HepG2 (cell line): ENCODE measurements around the gene RCBTB2. TPM values are rescaled to one million over a fixed set of nuclear protein-coding genes. Genes with fewer than 3 reads are reported as not detected.

Experiments used
- ATAC-seq: fragments of 200-7000 bp; cut with Tn5 transposase; 3 replicates; pipeline ENCODE4 v1.9.1; 2020; ENCODE audit warnings: mild to moderate bottlenecking, moderate library complexity
- BruUV-seq: library from RNA; stranded (reverse); fragments of 400-500 nt; replicated peaks from 2 replicates; lab custom pipeline; 2021; lab: Mats Ljungman, UMichigan
- CTCF ChIA-PET: fragments of 300-600 bp; formaldehyde crosslinking; extraction: SDS; loops from one replicate; lab custom pipeline; 2021; ENCODE audit warnings: low total read pairs, inconsistent platforms, low intra/inter-chr PET ratio; lab: Yijun Ruan, JAX
- POLR2A ChIA-PET: fragments of 350-600 bp; sonication (Branson Sonifier 250); formaldehyde crosslinking; loops from one replicate; lab custom pipeline; 2020; ENCODE audit warnings: antibody characterized with exemption, inconsistent platforms; lab: Yijun Ruan, JAX
- DNase-seq: peaks from one replicate; pipeline ENCODE4 v3.0.0-alpha.2; 2015; ENCODE audit warnings: low spot score
- FAIRE-seq: peaks from 3 replicates; lab custom pipeline; 2011; peaks lifted over from hg19 to GRCh38; lab: Jason Lieb, UNC
- H2AFZ ChIP-seq: one replicate; pipeline ENCODE4 v1.6.1; 2011; ENCODE audit warnings: low read length, inconsistent platforms
- H3K27ac ChIP-seq: fragments of 300-600 bp; 3 replicates; pipeline ENCODE4 v1.8.0; 2011; ENCODE audit warnings: mixed run types, mild to moderate bottlenecking, mixed read lengths, low read length, inconsistent platforms; ENCODE audit not compliant: insufficient read depth; ENCODE audit errors: extremely low read length
- H3K27me3 ChIP-seq, 2 experiments: fragments of 200-600 bp in 1 of 2; 2 replicates in 1 of 2; 3 replicates in 1 of 2; pipeline versions ENCODE4 v1.6.0 to v1.8.0; 2011; ENCODE audit warnings: low read length in 2 of 2, mild to moderate bottlenecking in 2 of 2, moderate library complexity in 2 of 2, inconsistent platforms in 1 of 2; ENCODE audit not compliant: insufficient read depth in 2 of 2, control insufficient read depth in 1 of 2
- H3K36me3 ChIP-seq, 2 experiments: fragments of 200-600 bp in 1 of 2; replicated peaks in 1 of 2; 2 replicates in 1 of 2; 3 replicates in 1 of 2; pipeline versions ENCODE4 v1.5.1 to v1.8.0; 2011; ENCODE audit warnings: low read length in 2 of 2, inconsistent platforms in 1 of 2; ENCODE audit not compliant: insufficient read depth in 2 of 2, control insufficient read depth in 1 of 2
- H3K4me1 ChIP-seq: 2 replicates; pipeline ENCODE4 v1.5.1; 2012; ENCODE audit warnings: low read length, inconsistent platforms; ENCODE audit not compliant: insufficient read depth
- H3K4me2 ChIP-seq: 2 replicates; pipeline ENCODE4 v1.6.0; 2011; ENCODE audit warnings: low read depth, low read length, inconsistent platforms
- H3K4me3 ChIP-seq, 3 experiments: fragments of 200-600 bp in 1 of 3; sonication (generic), shearing (Covaris generic) in 1 of 3; replicated peaks in 1 of 3; 2 replicates each; pipeline ENCODE4 v1.5.1; 2011 to 2016; ENCODE audit warnings: low read length in 3 of 3, inconsistent platforms in 2 of 3, low read depth in 2 of 3, mild to moderate bottlenecking in 2 of 3, control low read depth in 1 of 3, mixed read lengths in 1 of 3; ENCODE audit not compliant: insufficient read depth in 1 of 3
- H3K79me2 ChIP-seq: one replicate; pipeline ENCODE4 v1.6.1; 2011; ENCODE audit warnings: low read length, inconsistent platforms; ENCODE audit not compliant: insufficient read depth
- H3K9ac ChIP-seq: 2 replicates; pipeline ENCODE4 v1.6.0; 2011; ENCODE audit warnings: mild to moderate bottlenecking, low read depth, low read length, inconsistent platforms; ENCODE audit not compliant: insufficient read depth
- H3K9me3 ChIP-seq: 2 replicates; pipeline ENCODE4 v1.5.1; 2012; ENCODE audit warnings: mild to moderate bottlenecking, low read length
- H4K20me1 ChIP-seq: 2 replicates; pipeline ENCODE4 v1.6.0; 2011; ENCODE audit warnings: inconsistent platforms, mild to moderate bottlenecking, low read length, moderate library complexity; ENCODE audit not compliant: insufficient read depth
- CEBPB ChIP-seq: IDR thresholded peaks from 2 replicates; pipeline ENCODE4 v1.6.1; 2011; ENCODE audit warnings: low read depth, low read length, improper control_type of control experiment, borderline replicate concordance
- EED ChIP-seq: sonication (generic); formaldehyde crosslinking; IDR thresholded peaks from 2 replicates; pipeline ENCODE4 v1.5.0; 2020; ENCODE audit warnings: mild to moderate bottlenecking, missing genetic modification reagents
- MAFF ChIP-seq: IDR thresholded peaks from 2 replicates; pipeline ENCODE4 v1.6.1; 2011; ENCODE audit warnings: low read depth, low read length, improper control_type of control experiment
- MAFK ChIP-seq, 2 experiments: IDR thresholded peaks in 1 of 2; conservative IDR thresholded peaks in 1 of 2; 2 replicates each; pipeline ENCODE4 v1.6.1; 2011; ENCODE audit warnings: improper control_type of control experiment in 2 of 2, low read length in 2 of 2
- MEF2D ChIP-seq: sonication (generic); formaldehyde crosslinking; IDR thresholded peaks from 2 replicates; pipeline ENCODE4 v1.5.1; 2020; ENCODE audit warnings: mild to moderate bottlenecking, missing genetic modification reagents
- PAX8 ChIP-seq: sonication (generic); formaldehyde crosslinking; IDR thresholded peaks from 2 replicates; pipeline ENCODE4 v1.8.0; 2022; ENCODE audit warnings: mild to moderate bottlenecking, missing genetic modification reagents, borderline replicate concordance
- ZBTB1 ChIP-seq: sonication (generic); formaldehyde crosslinking; IDR thresholded peaks from 2 replicates; pipeline ENCODE4 v1.4.0; 2020; ENCODE audit warnings: missing genetic modification reagents, borderline replicate concordance
- ZKSCAN1 ChIP-seq: fragments of 150-350 bp; IDR thresholded peaks from 2 replicates; pipeline ENCODE4 v1.6.1; 2014; ENCODE audit warnings: low read length
- ZNF160 ChIP-seq: sonication (generic); formaldehyde crosslinking; IDR thresholded peaks from 2 replicates; pipeline ENCODE4 v1.8.0; 2022; ENCODE audit warnings: mild to moderate bottlenecking, inconsistent platforms, missing genetic modification reagents
- ZNF557 ChIP-seq: sonication (generic); formaldehyde crosslinking; IDR thresholded peaks from 2 replicates; pipeline ENCODE4 v1.4.0; 2020; ENCODE audit warnings: missing genetic modification reagents
- WGBS: methylation state at CpG from one replicate; pipeline ENCODE4 v1.1.6; 2017; ENCODE audit warnings: low lambda C conversion rate; 5-methylcytosine and 5-hydroxymethylcytosine counted together
- in situ Hi-C: cut with HindIII; loops from 2 replicates; pipeline ENCODE4 v1.10.0; 2017; ENCODE audit warnings: low pct_unique_long_range_greater_than_20kb; ENCODE audit not compliant: extremely low pct_ligation_motif_present
- intact Hi-C: fragments of 100-400 bp; cut with micrococcal nuclease; formaldehyde crosslinking; loops from one replicate; pipeline ENCODE4 v1.10.0; 2022; ENCODE audit not compliant: unreplicated experiment
- polyA plus RNA-seq, 8 experiments: library from polyadenylated mRNA; depleted of rRNA in 3 of 8; stranded (reverse) in 7 of 8; unstranded in 1 of 8; fragments of >200 nt; fragmentation: Illumina TruSeq in 4 of 8; extraction: Trizol in 4 of 8; gene quantifications; 2 replicates each; pipeline versions ENCODE4 v1.2.1 to v1.2.3, GENCODE V29; 2011 to 2016; ENCODE audit warnings: low read depth in 4 of 8, missing spikeins in 1 of 8, mixed read lengths in 1 of 8; ENCODE audit not compliant: insufficient read depth in 1 of 8
- total RNA-seq, 5 experiments: library from RNA; depleted of rRNA; stranded (reverse); fragments of >200 nt; fragmentation: Illumina TruSeq; extraction: Trizol; gene quantifications; 2 replicates each; pipeline ENCODE4 v1.2.3, GENCODE V29; 2016; ENCODE audit warnings: low read depth in 1 of 5
- TF ChIP-seq, protein P1 (sequence below): sonication (generic); formaldehyde crosslinking; IDR thresholded peaks from 2 replicates; pipeline ENCODE4 v1.4.0; 2020; ENCODE audit warnings: missing genetic modification reagents, borderline replicate concordance
- TF ChIP-seq, protein P2 (sequence below): sonication (generic); formaldehyde crosslinking; IDR thresholded peaks from 2 replicates; pipeline ENCODE4 v1.4.0; 2020; ENCODE audit warnings: missing genetic modification reagents, borderline replicate concordance
- TF ChIP-seq, protein P3 (sequence below): sonication (generic); formaldehyde crosslinking; IDR thresholded peaks from 2 replicates; pipeline ENCODE4 v1.4.0; 2020; ENCODE audit warnings: mild to moderate bottlenecking, missing genetic modification reagents, borderline replicate concordance

RCBTB2 gene
- total and polyA plus RNA-seq, 2 of the 13 experiments (the other 11 are each of a cell fraction or from before 2014, with no cell fraction given): 1.9 to 2.7 TPM

DNA sequence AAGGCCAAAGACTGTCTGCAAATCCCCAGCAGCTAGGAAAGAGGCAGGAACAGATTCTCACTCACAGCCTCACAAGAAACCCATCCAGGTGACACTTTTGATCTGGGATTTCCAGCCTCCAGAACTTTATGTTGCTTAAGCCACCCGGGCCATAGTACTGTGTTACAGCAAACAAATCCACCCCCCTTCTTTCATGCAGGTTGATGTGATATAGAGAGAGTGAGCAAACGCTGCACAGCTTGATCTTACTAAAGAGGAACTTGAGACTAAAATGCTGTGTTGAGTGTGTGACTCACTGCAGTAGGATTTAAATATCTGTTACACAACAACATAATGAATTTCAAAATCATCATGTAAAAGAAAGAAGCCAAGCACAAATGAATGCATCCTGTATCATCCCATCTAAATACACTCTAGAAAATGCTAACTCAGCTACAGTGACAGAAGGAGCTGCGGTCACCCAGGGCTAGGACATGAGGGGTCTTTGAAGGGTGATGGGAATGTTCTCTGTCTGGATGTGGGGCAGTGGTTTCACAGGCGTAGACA lies 32.2 kb downstream of the RCBTB2 start (continued):
- no peak for TF ChIP-seq PAX8 (CRISPR knock-in tag)
- peak; percentile 49 to 59; a peak in 3 of 4 replicates for TF ChIP-seq MAFK (conservative IDR thresholded peaks at IDR 0.05 in 1 of 2, IDR thresholded peaks at IDR 0.05 in 1 of 2; ENCODE audit: low read length in 2 of 2)
- no peak for TF ChIP-seq ZBTB1 (CRISPR knock-in tag)
- TF ChIP-seq, protein P1, sequence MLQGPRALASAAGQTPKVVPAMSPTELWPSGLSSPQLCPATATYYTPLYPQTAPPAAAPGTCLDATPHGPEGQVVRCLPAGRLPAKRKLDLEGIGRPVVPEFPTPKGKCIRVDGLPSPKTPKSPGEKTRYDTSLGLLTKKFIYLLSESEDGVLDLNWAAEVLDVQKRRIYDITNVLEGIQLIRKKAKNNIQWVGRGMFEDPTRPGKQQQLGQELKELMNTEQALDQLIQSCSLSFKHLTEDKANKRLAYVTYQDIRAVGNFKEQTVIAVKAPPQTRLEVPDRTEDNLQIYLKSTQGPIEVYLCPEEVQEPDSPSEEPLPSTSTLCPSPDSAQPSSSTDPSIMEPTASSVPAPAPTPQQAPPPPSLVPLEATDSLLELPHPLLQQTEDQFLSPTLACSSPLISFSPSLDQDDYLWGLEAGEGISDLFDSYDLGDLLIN: no peak
- peak; percentile 27; the same call in 1 of the 2 replicates for TF ChIP-seq CEBPB
- TF ChIP-seq MEF2D (CRISPR knock-in tag): no peak
- TF ChIP-seq ZNF557 (CRISPR knock-in tag): no peak
- peak; percentile 34; the same call in 1 of the 2 replicates for TF ChIP-seq MAFF
- TF ChIP-seq, all 625 proteins: peak for 3

DNA sequence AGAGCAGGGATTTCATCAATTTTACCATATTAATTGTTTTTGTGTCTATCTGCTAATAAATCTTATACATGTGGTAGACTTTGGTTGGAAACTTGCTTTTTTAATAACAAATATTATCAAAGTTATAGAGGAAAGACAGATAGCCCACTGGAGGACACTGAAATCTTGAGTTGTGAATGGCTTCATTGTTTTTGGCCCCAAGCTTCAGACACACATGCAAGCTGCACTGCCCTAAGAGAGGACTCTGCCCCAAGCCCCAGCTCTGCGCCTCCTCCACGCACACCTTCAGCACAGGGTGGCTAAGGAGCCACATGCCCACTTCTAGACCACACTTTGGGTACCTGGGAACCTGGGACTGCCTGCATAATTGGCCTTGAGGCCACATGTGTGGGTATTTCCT lies 35.2 kb downstream of the RCBTB2 start:
- H3K4me1 ChIP-seq: 0 out of 2 replicates have a peak, but pooled peaks cover 12% of the 10 kb centered on the region
- H3K27ac ChIP-seq: no peak overlapping the region
- intact Hi-C loops (no loop called here), in situ Hi-C loops (no loop called here)
- no peaks in the 10 kb centered on the region for H3K79me2 ChIP-seq
- no peak overlapping the region for H3K4me3 ChIP-seq
- ChIA-PET CTCF (no interaction called here), POLR2A (no interaction called here)
- WGBS: 100% methylated on average over 1 of the region's 2 CpGs
- no peak overlapping the region for H3K4me2 ChIP-seq
- H4K20me1 ChIP-seq: no peaks in the 10 kb centered on the region
- no peaks in the 10 kb centered on the region for H3K9me3 ChIP-seq
- no peak for DNase-seq
- H2AFZ ChIP-seq: no peak overlapping the region
- FAIRE-seq: no peak
- BruUV-seq: no TSS peak
- H3K27me3 ChIP-seq: no peaks in the 10 kb centered on the region
- ATAC-seq: no peak
- no peak overlapping the region for H3K9ac ChIP-seq
- H3K36me3 ChIP-seq: no peaks in the 10 kb centered on the region
- TF ChIP-seq, protein P2, sequence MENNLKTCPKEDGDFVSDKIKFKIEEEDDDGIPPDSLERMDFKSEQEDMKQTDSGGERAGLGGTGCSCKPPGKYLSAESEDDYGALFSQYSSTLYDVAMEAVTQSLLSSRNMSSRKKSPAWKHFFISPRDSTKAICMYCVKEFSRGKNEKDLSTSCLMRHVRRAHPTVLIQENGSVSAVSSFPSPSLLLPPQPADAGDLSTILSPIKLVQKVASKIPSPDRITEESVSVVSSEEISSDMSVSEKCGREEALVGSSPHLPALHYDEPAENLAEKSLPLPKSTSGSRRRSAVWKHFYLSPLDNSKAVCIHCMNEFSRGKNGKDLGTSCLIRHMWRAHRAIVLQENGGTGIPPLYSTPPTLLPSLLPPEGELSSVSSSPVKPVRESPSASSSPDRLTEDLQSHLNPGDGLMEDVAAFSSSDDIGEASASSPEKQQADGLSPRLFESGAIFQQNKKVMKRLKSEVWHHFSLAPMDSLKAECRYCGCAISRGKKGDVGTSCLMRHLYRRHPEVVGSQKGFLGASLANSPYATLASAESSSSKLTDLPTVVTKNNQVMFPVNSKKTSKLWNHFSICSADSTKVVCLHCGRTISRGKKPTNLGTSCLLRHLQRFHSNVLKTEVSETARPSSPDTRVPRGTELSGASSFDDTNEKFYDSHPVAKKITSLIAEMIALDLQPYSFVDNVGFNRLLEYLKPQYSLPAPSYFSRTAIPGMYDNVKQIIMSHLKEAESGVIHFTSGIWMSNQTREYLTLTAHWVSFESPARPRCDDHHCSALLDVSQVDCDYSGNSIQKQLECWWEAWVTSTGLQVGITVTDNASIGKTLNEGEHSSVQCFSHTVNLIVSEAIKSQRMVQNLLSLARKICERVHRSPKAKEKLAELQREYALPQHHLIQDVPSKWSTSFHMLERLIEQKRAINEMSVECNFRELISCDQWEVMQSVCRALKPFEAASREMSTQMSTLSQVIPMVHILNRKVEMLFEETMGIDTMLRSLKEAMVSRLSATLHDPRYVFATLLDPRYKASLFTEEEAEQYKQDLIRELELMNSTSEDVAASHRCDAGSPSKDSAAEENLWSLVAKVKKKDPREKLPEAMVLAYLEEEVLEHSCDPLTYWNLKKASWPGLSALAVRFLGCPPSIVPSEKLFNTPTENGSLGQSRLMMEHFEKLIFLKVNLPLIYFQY (CRISPR knock-in tag): no peak
- TF ChIP-seq EED (CRISPR knock-in tag): no peak
- TF ChIP-seq ZNF160 (CRISPR knock-in tag): no peak
- no peak for TF ChIP-seq ZKSCAN1
- TF ChIP-seq, protein P3, sequence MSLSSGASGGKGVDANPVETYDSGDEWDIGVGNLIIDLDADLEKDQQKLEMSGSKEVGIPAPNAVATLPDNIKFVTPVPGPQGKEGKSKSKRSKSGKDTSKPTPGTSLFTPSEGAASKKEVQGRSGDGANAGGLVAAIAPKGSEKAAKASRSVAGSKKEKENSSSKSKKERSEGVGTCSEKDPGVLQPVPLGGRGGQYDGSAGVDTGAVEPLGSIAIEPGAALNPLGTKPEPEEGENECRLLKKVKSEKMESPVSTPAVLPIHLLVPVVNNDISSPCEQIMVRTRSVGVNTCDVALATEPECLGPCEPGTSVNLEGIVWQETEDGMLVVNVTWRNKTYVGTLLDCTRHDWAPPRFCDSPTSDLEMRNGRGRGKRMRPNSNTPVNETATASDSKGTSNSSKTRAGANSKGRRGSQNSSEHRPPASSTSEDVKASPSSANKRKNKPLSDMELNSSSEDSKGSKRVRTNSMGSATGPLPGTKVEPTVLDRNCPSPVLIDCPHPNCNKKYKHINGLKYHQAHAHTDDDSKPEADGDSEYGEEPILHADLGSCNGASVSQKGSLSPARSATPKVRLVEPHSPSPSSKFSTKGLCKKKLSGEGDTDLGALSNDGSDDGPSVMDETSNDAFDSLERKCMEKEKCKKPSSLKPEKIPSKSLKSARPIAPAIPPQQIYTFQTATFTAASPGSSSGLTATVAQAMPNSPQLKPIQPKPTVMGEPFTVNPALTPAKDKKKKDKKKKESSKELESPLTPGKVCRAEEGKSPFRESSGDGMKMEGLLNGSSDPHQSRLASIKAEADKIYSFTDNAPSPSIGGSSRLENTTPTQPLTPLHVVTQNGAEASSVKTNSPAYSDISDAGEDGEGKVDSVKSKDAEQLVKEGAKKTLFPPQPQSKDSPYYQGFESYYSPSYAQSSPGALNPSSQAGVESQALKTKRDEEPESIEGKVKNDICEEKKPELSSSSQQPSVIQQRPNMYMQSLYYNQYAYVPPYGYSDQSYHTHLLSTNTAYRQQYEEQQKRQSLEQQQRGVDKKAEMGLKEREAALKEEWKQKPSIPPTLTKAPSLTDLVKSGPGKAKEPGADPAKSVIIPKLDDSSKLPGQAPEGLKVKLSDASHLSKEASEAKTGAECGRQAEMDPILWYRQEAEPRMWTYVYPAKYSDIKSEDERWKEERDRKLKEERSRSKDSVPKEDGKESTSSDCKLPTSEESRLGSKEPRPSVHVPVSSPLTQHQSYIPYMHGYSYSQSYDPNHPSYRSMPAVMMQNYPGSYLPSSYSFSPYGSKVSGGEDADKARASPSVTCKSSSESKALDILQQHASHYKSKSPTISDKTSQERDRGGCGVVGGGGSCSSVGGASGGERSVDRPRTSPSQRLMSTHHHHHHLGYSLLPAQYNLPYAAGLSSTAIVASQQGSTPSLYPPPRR: no peak
